Left cardiac atrium (tissue), 4 donors: Measurements from ENCODE around the gene NFE2L2. TPM values are rescaled to one million over a fixed set of nuclear protein-coding genes. Genes with fewer than 3 reads are reported as not detected.
"Not testable (repeated sequence)": the region's sequence is repeated elsewhere in the genome, so short reads cannot be mapped to it uniquely, and the experiment has no call there.

ENCODE experiments used
- ATAC-seq, 2 donors: fragments of 200-7000 bp; cut with Tn5 transposase; one replicate each; pipeline ENCODE4 v1.9.1; 2020; ENCODE audit warnings: mild to moderate bottlenecking in 2 of 2, moderate library complexity in 2 of 2
- DNase-seq: peaks from one replicate; pipeline ENCODE4 v3.0.0-alpha.2; 2020
- intact Hi-C, 2 donors: fragments of 100-400 bp; cut with DNase I; formaldehyde crosslinking; loops; one replicate each; pipeline versions ENCODE4 v1.14.1 to v1.15.1; 2022 to 2023
- total RNA-seq, 2 donors: library from RNA; stranded (reverse); fragmentation: NEBNext Ultra II Directional; extraction: Animal tissue kit (Norgen Biotek cat#: 25700); gene quantifications; one replicate each; pipeline ENCODE4 v1.2.1, GENCODE V29; 2021
- donor health status: DM: no; HTN: yes; CAD: no.
- donor health status: DM: no; HTN: yes; CAD: no; lungs with severe emphysema.
- donor health status: DM: yes; HTN: yes; CAD: no.
- donor health status: Dilated cardiomyopathy.

NFE2L2 gene
- total RNA-seq, 2 donors from 2014 or later = 68.4 to 69.0 TPM

- intact Hi-C loops = no loop called here
- DNase-seq = no peak
- ATAC-seq = no peak
Observed at GRCh38 chr2:177244244-177244771, 20.2 kb downstream of the NFE2L2 start.

GRCh38 chr2:177243476-177243875 lies 21.1 kb downstream of the NFE2L2 start:
- intact Hi-C loops = no loop called here
- ATAC-seq = no peak
- no peak for DNase-seq

- intact Hi-C loops = no loop called here
- no peak for ATAC-seq
- no peak for DNase-seq
Observed at GRCh38 chr2:177243073-177243472, 21.5 kb downstream of the NFE2L2 start.

- ATAC-seq (peak; percentile 73 to 81), DNase-seq (no peak)
- intact Hi-C loops = no loop called here
Observed at GRCh38 chr2:177242121-177242987, 22.2 kb downstream of the NFE2L2 start.

GRCh38 chr2:177241711-177242120 lies 22.8 kb downstream of the NFE2L2 start:
- no peak for DNase-seq
- intact Hi-C loops = no loop called here
- ATAC-seq = peak in 1 of 2 donors; percentile 4

- DNase-seq = no peak
- intact Hi-C loops = no loop called here
- peak; percentile 63 for ATAC-seq
Observed at GRCh38 chr2:177239932-177240630, 24.4 kb downstream of the NFE2L2 start.

GRCh38 chr2:177239053-177239452 lies 25.5 kb downstream of the NFE2L2 start:
- no peak for DNase-seq
- no peak for ATAC-seq
- intact Hi-C loops = no loop called here

GRCh38 chr2:177237932-177238331 lies 26.6 kb downstream of the NFE2L2 start:
- intact Hi-C loops = no loop called here

GRCh38 chr2:177235855-177236437 lies 28.6 kb downstream of the NFE2L2 start:
- intact Hi-C loops = no loop called here
- ATAC-seq (peak; percentile 47 to 56), DNase-seq (no peak)

More at GRCh38 chr2:177237932-177238331, 26.6 kb downstream of the NFE2L2 start:
- DNase-seq = no peak
- ATAC-seq = no peak

GRCh38 chr2:177234267-177234666 lies 30.3 kb downstream of the NFE2L2 start:
- DNase-seq (no peak), ATAC-seq (no peak)
- intact Hi-C loops = no loop called here

- intact Hi-C loops = no loop called here
- ATAC-seq = no peak
- DNase-seq = no peak
Observed at GRCh38 chr2:177232098-177232704, 32.3 kb downstream of the NFE2L2 start.

GRCh38 chr2:177231270-177231669 lies 33.3 kb downstream of the NFE2L2 start:
- intact Hi-C loops = no loop called here
- ATAC-seq (no peak), DNase-seq (no peak)

- DNase-seq (no peak), ATAC-seq (peak; percentile 5 to 16)
- intact Hi-C loops = no loop called here
Observed at GRCh38 chr2:177229442-177230242, 34.9 kb downstream of the NFE2L2 start.

- intact Hi-C loops = no loop called here
- ATAC-seq (no peak), DNase-seq (no peak)
Observed at GRCh38 chr2:177225965-177226360, 38.6 kb downstream of the NFE2L2 start.

- intact Hi-C loops, ATAC-seq, DNase-seq: not testable (repeated sequence)
Observed at GRCh38 chr2:177223436-177223835, 41.1 kb downstream of the NFE2L2 start.

- intact Hi-C loops = no loop called here
- DNase-seq (no peak), ATAC-seq (no peak)
Observed at GRCh38 chr2:177221970-177222369, 42.6 kb downstream of the NFE2L2 start.

- ATAC-seq = no peak
- intact Hi-C loops = no loop called here
- DNase-seq = no peak
Observed at GRCh38 chr2:177221534-177221933, 43.0 kb downstream of the NFE2L2 start.

- intact Hi-C loops = loop anchor here in 1 of 2 donors (10.0 kb wide), 1 partner anchor 45 kb away; the partner anchor contains the start of gene NFE2L2
- ATAC-seq, DNase-seq: not testable (repeated sequence)
Observed at GRCh38 chr2:177219787-177220186, 44.7 kb downstream of the NFE2L2 start.
